ENCODE results near the gene HOXD10.

DNA sequence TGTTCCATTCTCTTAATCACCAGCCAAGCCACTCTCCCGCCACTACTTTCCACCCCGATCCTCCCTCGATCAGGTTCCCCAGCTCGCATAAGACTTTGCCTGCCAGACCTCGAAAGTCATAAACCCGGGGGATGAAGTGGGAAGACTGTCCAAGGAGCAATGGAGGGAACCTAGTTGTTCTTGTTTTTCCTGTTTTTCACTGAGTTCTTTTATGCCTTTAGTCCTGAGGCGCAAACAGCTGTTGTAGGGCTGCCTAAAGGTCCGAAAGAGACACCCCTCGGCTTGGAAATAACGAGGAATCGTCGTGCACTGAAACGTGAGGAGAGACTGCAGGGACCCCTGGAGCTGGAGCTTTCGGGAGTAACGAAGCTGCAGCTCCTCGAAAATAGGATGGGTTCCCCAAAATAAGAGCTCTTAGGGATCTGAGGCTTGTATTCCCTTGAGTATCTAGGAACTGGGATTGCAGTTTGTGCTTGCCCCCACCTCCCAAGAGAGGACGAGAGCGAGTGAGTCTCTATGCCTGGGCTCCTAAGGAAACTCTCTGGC lies 18.7 kb upstream of the HOXD10 start:
- TF ChIP-seq EZH2 (IDR thresholded peaks at IDR 0.05; ENCODE audit: insufficient read depth, poor library complexity, severe bottlenecking) (no peak), EZH2phosphoT487 (IDR thresholded peaks at IDR 0.05; ENCODE audit: insufficient read depth, low read depth) (no peak)

Data from GM23248 (cell line).